Activated naive CD4-positive, alpha-beta T cell (primary cell): Measurements from ENCODE around the gene NXN.
"Not testable (repeated sequence)": the region's sequence is repeated elsewhere in the genome, so short reads cannot be mapped to it uniquely, and the experiment has no call there.

ENCODE experiments used
- DNase-seq, 4 experiments: peaks; one replicate each; lab custom pipeline; 2025; lab: John Stamatoyannopoulos, UW

The NXN gene

GRCh38 chr17:773467-774312 is 205.9 kb downstream of the NXN start:
- DNase-seq: no peak

DNA sequence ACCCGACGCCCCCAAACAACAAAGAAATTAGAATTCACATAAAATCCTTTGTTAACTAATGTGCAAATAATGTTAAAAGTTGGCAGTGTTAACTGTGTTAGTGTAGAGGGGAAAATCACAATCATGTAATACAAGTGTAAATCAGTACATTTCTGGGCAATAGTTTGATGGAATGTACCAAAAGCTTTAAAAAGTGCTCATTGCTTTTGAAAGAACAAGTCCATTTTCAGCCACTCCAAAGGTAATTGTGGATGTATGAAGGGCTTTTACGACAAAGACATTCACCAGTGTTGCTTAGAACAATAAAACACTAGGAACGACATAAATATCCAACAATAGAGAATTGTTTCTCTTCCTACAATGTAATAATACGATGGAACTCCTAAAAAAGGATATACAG is 206.6 kb downstream of the NXN start:
- no peak for DNase-seq

- DNase-seq: no peak
Observed at GRCh38 chr17:767076-767475, 212.5 kb downstream of the NXN start.

GRCh38 chr17:760371-760770 is 219.2 kb downstream of the NXN start:
- no peak for DNase-seq

DNA sequence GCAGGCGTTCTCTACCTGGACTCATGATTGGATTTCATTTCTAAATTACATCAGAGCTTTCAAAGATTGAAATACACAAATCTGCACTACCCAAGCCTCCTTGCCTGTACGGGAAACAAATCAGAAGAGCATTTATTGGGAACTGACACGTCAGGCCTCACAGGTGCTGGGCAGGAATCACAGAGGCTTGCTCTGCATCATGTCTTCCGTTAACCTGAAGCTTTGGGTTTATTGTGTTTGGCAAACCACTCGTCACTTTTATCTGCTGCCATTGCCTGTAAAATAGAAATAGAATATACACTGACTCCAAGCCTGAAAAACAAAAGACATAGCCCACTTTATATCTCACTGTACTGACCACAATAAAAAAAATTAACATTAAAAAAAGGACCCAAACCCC is 219.6 kb downstream of the NXN start:
- DNase-seq: no peak

GRCh38 chr17:756010-756567 is 223.5 kb downstream of the NXN start:
- not testable (repeated sequence) for DNase-seq

DNA sequence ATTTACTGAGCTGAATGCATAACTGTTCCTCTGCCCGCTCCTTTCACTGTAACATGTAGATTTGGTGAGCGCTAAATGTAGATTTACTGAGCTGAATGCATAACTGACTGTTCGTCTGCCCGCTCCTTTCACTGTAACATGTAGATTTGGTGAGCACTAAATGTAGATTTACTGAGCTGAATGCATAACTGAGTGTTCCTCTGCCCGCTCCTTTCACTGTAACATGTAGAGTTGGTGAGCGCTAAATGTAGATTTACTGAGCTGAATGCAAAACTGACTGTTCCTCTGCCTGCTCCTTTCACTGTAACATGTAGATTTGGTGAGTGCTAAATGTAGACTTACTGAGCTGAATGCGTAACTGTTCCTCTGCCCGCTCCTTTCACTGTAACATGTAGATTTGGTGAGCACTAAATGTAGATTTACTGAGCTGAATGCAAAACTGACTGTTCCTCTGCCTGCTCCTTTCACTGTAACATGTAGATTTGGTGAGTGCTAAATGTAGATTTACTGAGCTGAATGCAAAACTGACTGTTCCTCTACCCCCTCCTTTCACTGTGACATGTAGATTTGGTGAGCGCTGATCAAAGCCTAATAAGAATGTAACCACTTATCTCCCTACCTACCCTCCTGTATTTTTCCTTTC is 224.1 kb downstream of the NXN start:
- DNase-seq: not testable (repeated sequence)

- DNase-seq: no peak
Observed at GRCh38 chr17:753418-753817, 226.2 kb downstream of the NXN start.

GRCh38 chr17:752620-753219 is 226.9 kb downstream of the NXN start:
- DNase-seq: peak in 2 of 4 experiments; percentile 55

- peak; percentile 98 to 99 (median 99) for DNase-seq
Observed at GRCh38 chr17:752002-752619, 227.5 kb downstream of the NXN start, which contains the start of gene GEMIN4. Gene GEMIN4, minus strand, starts transcription at chr17:752264. Its CDS starts 122 bp downstream, at chr17:752142.

DNA sequence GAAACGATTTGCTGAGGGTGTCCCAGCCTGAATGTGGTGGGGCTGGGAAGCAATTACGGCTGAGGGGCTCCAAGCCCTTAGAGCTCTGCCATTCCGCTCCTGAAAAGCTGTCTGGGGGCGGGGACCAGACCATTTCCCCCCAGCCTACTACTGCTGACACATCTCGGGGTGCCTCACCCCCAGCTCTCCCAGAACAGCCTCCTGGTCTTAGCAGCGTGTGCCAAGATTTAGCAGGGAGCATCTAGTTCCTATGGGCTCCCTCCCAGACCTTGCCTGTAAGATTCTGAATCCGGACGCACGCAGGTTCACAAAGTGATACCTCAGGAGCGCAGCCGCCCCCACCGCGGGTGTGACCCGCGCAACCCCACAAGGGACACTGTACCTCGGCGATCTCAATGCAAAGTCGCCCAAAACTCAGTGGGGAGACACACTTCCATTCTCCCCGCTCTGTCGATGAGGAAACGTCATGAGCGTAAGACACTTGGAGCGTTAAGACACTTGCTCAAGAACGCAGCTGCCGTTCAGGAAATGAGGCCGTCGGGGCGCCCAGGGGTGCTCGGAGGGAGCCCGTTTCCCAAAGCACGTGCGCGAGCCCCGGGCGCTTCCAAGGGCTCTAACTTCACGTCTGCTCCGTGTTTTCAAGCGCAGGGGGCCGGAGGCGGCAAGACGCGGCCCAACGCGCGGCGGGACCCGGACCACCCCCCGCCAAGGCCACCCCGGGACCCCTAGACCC is 228.1 kb downstream of the NXN start:
- peak in 3 of 4 experiments; percentile 32 to 48 (median 41) for DNase-seq

- no peak for DNase-seq
Observed at GRCh38 chr17:750431-751037, 229.0 kb downstream of the NXN start.

GRCh38 chr17:749359-749758 is 230.2 kb downstream of the NXN start:
- not testable (repeated sequence) for DNase-seq
